AG09319 (cell line): Measurements from ENCODE around the gene GRIK1.

Source experiments
- DNase-seq: peaks from one replicate; pipeline ENCODE4 v3.0.0-alpha.2; 2010; ENCODE audit warnings: low read depth; ENCODE audit errors: extremely low read depth
- TF ChIP-seq, protein P1 (sequence below): IDR thresholded peaks from 2 replicates; pipeline ENCODE4 v1.5.1; 2011; ENCODE audit warnings: low read depth, mild to moderate bottlenecking, inconsistent platforms, low read length, moderate library complexity

GRIK1 gene

DNA sequence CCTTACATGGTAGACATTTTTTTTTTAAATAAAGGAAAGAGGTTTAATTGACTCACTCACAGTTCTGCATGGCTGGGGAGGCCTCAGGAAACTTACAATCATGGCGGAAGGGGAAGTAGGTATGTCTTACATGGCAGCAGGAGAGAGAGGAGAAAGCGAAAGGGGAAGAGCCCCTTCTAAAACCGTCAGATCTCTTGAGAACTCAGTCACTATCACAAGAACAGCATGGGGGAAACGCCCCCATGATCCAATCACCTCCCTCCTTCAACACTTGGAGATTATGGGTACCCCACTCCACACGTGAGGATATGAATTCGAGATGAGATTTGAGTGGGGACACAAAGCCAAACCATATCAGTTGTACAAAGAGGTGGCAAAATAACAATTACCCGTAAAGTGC, 301.7 kb downstream of the GRIK1 start:
- TF ChIP-seq, protein P1, sequence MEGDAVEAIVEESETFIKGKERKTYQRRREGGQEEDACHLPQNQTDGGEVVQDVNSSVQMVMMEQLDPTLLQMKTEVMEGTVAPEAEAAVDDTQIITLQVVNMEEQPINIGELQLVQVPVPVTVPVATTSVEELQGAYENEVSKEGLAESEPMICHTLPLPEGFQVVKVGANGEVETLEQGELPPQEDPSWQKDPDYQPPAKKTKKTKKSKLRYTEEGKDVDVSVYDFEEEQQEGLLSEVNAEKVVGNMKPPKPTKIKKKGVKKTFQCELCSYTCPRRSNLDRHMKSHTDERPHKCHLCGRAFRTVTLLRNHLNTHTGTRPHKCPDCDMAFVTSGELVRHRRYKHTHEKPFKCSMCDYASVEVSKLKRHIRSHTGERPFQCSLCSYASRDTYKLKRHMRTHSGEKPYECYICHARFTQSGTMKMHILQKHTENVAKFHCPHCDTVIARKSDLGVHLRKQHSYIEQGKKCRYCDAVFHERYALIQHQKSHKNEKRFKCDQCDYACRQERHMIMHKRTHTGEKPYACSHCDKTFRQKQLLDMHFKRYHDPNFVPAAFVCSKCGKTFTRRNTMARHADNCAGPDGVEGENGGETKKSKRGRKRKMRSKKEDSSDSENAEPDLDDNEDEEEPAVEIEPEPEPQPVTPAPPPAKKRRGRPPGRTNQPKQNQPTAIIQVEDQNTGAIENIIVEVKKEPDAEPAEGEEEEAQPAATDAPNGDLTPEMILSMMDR = no peak
- no peak for DNase-seq

GRCh38 chr21:29637553-29637952, 302.2 kb downstream of the GRIK1 start:
- TF ChIP-seq, protein P1 = no peak
- DNase-seq = no peak

DNA sequence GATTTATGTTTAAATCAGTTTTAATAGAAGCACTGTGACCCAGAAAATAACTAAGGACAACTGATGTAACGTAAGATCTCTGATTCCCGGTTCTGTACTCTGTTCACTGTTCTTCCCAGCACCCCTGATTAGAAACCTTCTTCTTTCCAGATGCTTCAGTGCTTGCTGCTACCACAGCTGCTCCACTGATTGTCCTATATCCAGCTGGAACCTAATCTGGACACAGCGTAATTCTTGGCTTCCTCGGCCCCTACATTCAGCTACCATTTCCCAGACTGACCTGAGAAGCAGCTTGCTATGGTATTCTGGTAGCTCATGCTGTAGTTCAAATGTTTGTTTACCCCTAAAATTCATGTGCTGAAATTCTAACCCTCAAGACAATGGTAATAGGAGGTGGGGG, 302.7 kb downstream of the GRIK1 start:
- TF ChIP-seq, protein P1 = no peak
- no peak for DNase-seq

- no peak for DNase-seq
- TF ChIP-seq, protein P1 = no peak
Measured at GRCh38 chr21:29634418-29634817, 305.4 kb downstream of the GRIK1 start.

DNA sequence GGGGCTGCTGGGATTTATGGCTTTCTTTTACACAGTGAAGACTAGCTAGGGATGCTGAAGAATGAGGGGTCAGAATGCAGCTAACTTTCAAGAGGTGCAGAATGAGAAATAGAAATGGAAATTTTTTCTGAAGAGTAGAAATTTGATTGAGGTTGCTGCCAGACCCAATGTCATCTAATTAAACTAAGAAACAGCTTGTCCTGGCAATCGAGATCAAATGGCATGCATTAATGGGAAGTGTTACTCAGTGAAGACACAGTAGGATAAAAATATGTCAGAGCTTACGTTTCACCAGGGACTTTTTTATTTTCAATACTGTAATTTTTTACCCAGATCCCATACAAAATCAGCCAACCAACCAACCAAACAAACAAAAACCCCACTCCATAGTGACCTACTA, 306.0 kb downstream of the GRIK1 start:
- TF ChIP-seq, protein P1 = no peak
- no peak for DNase-seq

DNA sequence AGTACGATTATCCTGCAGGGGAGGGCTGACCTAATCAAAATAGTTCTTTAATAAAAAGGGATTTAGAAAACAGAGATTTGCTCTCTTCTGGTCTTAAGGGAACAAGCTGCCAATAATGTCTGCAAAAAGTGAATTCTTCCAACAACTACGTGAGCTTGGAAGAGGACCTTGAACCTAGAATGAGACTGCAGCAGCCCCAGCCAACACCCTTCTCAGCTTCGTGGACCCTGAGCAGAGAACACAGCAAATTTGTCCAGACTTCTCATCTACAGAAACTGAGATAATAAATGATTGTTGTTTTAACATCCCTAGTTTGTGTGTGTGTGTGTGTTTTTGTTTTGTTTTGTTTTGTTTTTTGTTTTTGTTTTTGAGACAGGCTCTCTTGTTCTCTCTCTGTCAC, 309.4 kb downstream of the GRIK1 start:
- no peak for DNase-seq
- TF ChIP-seq, protein P1 = no peak

DNA sequence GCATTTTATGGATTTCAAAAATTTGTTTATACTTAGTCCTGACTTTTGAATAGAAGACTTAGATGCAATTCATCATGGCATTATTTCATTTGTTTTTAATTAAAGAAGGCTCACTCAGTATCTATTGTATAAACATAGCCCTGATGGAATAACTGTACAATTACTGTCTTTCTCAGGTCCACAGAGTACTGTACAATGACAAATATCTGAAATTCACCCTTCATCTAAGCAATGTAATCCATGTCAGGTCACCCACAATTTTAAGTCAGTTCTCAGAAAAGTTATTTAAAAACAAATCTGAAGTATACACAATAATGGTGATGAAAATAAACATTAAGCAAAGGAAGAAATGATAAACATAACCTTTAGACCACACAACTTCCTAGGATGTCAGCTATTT, 311.9 kb downstream of the GRIK1 start:
- DNase-seq = peak; percentile 8
- TF ChIP-seq, protein P1 = no peak
